HCT116 (cell line): Measurements from ENCODE around the gene RAB31.

ENCODE experiments used
- CEBPB ChIP-seq: IDR thresholded peaks from 2 replicates; pipeline ENCODE4 v1.6.1; 2012; ENCODE audit warnings: low read depth
- CTCF ChIP-seq, 3 experiments: fragments of 200-600 bp in 1 of 3; sonication (generic) in 1 of 3; IDR thresholded peaks in 2 of 3; conservative IDR thresholded peaks in 1 of 3; 2 replicates each; pipeline ENCODE4 v1.5.1; 2012 to 2017; ENCODE audit warnings: low read depth in 2 of 3, low read length in 2 of 3, antibody characterized with exemption in 1 of 3, borderline replicate concordance in 1 of 3, control low read depth in 1 of 3, mild to moderate bottlenecking in 1 of 3, mixed read lengths in 1 of 3, mixed run types in 1 of 3, moderate library complexity in 1 of 3; ENCODE audit not compliant: insufficient read depth in 1 of 3
- EZH2 ChIP-seq: fragments of 200-600 bp; sonication (generic); IDR thresholded peaks from 2 replicates; pipeline ENCODE4 v1.6.1; 2017; ENCODE audit warnings: antibody characterized with exemption, mixed run types
- POLR2A ChIP-seq: IDR thresholded peaks from 2 replicates; pipeline ENCODE4 v1.7.0; 2011; ENCODE audit warnings: borderline replicate concordance; ENCODE audit not compliant: insufficient read depth, insufficient read length; ENCODE audit errors: extremely low read depth
- POLR2AphosphoS5 ChIP-seq: IDR thresholded peaks from 2 replicates; pipeline ENCODE4 v1.6.1; 2011; ENCODE audit warnings: mild to moderate bottlenecking, low read depth, low read length, moderate library complexity
- RAD21 ChIP-seq: IDR thresholded peaks from 2 replicates; pipeline ENCODE4 v1.6.1; 2012; ENCODE audit warnings: low read depth, mild to moderate bottlenecking
- REST ChIP-seq: IDR thresholded peaks from 2 replicates; pipeline ENCODE4 v1.6.1; 2012; ENCODE audit warnings: low read depth
- SIN3A ChIP-seq: IDR thresholded peaks from 2 replicates; pipeline ENCODE4 v1.6.1; 2012; ENCODE audit warnings: low read depth
- TCF7L2 ChIP-seq: IDR thresholded peaks from 2 replicates; pipeline ENCODE4 v1.7.0; 2011; ENCODE audit warnings: borderline replicate concordance, inconsistent platforms; ENCODE audit not compliant: insufficient read depth, insufficient read length; ENCODE audit errors: extremely low read depth
- YY1 ChIP-seq: IDR thresholded peaks from 2 replicates; pipeline ENCODE4 v1.6.1; 2011; ENCODE audit warnings: low read length, low read depth, moderate library complexity, mild to moderate bottlenecking; ENCODE audit not compliant: insufficient replicate concordance; ENCODE audit errors: extremely low read depth
- ZFX ChIP-seq: fragments of 450-650 bp; IDR thresholded peaks from 2 replicates; pipeline ENCODE4 v1.6.1; 2017

GRCh38 chr18:9828506-9829396, 120.7 kb downstream of the RAB31 start:
- TF ChIP-seq CTCF (IDR thresholded peaks at IDR 0.05 in 2 of 3, conservative IDR thresholded peaks at IDR 0.05 in 1 of 3; ENCODE audit: borderline replicate concordance in 1 of 3, insufficient read depth in 1 of 3, low read depth in 2 of 3, low read length in 2 of 3) (no peak), REST (no peak), POLR2A (no peak), EZH2 (no peak), TCF7L2 (no peak), YY1 (no peak), CEBPB (no peak), SIN3A (no peak), POLR2AphosphoS5 (peak; percentile 12; the same call in 1 of the 2 replicates), RAD21 (no peak), ZFX (no peak)
